H9 (cell line): ENCODE data around the gene IRF2BP2. TPM values are rescaled to one million over a fixed set of nuclear protein-coding genes. Genes with fewer than 3 reads are reported as not detected.

ENCODE experiments used
- DNase-seq: peaks from one replicate; pipeline ENCODE4 v3.0.0-alpha.2; 2017
- H2AFZ ChIP-seq: one replicate; pipeline ENCODE4 v1.6.1; 2013; ENCODE audit warnings: mild to moderate bottlenecking, low read length, control low read depth, moderate library complexity
- H2AK5ac ChIP-seq: 2 replicates; pipeline ENCODE4 v1.6.1; 2013; ENCODE audit warnings: low read length, control low read depth, mixed read lengths; ENCODE audit not compliant: insufficient read length
- H2BK120ac ChIP-seq: one replicate; pipeline ENCODE4 v1.6.1; 2013; ENCODE audit warnings: low read depth, mild to moderate bottlenecking, low read length, control low read depth, inconsistent platforms; ENCODE audit not compliant: poor library complexity, severe bottlenecking
- H2BK12ac ChIP-seq: 2 replicates; pipeline ENCODE4 v1.6.1; 2013; ENCODE audit warnings: low read length, control low read depth, mixed read lengths, low read depth; ENCODE audit not compliant: insufficient read length
- H2BK15ac ChIP-seq: 2 replicates; pipeline ENCODE4 v1.6.1; 2013; ENCODE audit warnings: low read depth, low read length, control low read depth
- H2BK20ac ChIP-seq: one replicate; pipeline ENCODE4 v1.6.1; 2013; ENCODE audit warnings: low read depth, mild to moderate bottlenecking, low read length, control low read depth, inconsistent platforms; ENCODE audit not compliant: poor library complexity, severe bottlenecking
- H2BK5ac ChIP-seq: 2 replicates; pipeline ENCODE4 v1.6.1; 2013; ENCODE audit warnings: low read length, control low read depth, mixed read lengths; ENCODE audit not compliant: insufficient read length
- H3K14ac ChIP-seq: 2 replicates; pipeline ENCODE4 v1.6.1; 2013; ENCODE audit warnings: low read length, control low read depth; ENCODE audit not compliant: insufficient read depth
- H3K18ac ChIP-seq: 2 replicates; pipeline ENCODE4 v1.6.1; 2013; ENCODE audit warnings: low read depth, mild to moderate bottlenecking, mixed read lengths, low read length, control low read depth; ENCODE audit not compliant: insufficient read length
- H3K23ac ChIP-seq: 2 replicates; pipeline ENCODE4 v1.6.1; 2013; ENCODE audit warnings: low read length, control low read depth, mixed read lengths, low read depth; ENCODE audit not compliant: insufficient read length
- H3K23me2 ChIP-seq: 2 replicates; pipeline ENCODE4 v1.6.1; 2013; ENCODE audit warnings: low read depth, mild to moderate bottlenecking, mixed read lengths, low read length, control low read depth; ENCODE audit not compliant: insufficient read length, poor library complexity, severe bottlenecking
- H3K27ac ChIP-seq: 2 replicates; pipeline ENCODE4 v1.5.1; 2013; ENCODE audit warnings: low read length, control low read depth, mixed read lengths, low read depth; ENCODE audit not compliant: insufficient read length
- H3K27me3 ChIP-seq: 2 replicates; pipeline ENCODE4 v1.6.1; 2013; ENCODE audit warnings: low read length, control low read depth, inconsistent platforms; ENCODE audit not compliant: insufficient read depth
- H3K4ac ChIP-seq: 2 replicates; pipeline ENCODE4 v1.6.1; 2013; ENCODE audit warnings: low read depth, mild to moderate bottlenecking, control low read depth, inconsistent platforms, low read length, moderate library complexity
- H3K4me1 ChIP-seq: 2 replicates; pipeline ENCODE4 v1.6.1; 2013; ENCODE audit warnings: low read length, control low read depth, inconsistent platforms; ENCODE audit not compliant: insufficient read depth
- H3K4me2 ChIP-seq: 2 replicates; pipeline ENCODE4 v1.6.1; 2013; ENCODE audit warnings: low read length, control low read depth, mixed read lengths; ENCODE audit not compliant: insufficient read length, insufficient read depth
- H3K56ac ChIP-seq: 2 replicates; pipeline ENCODE4 v1.6.1; 2013; ENCODE audit warnings: low read depth, mild to moderate bottlenecking, mixed read lengths, low read length, control low read depth; ENCODE audit not compliant: insufficient read length
- H3K79me1 ChIP-seq: 2 replicates; pipeline ENCODE4 v1.6.1; 2013; ENCODE audit warnings: low read depth, mild to moderate bottlenecking, moderate library complexity, low read length, control low read depth, inconsistent platforms; ENCODE audit not compliant: insufficient read depth, poor library complexity, severe bottlenecking
- H3K79me2 ChIP-seq: 2 replicates; pipeline ENCODE4 v1.6.1; 2013; ENCODE audit warnings: low read length, control low read depth, inconsistent platforms; ENCODE audit not compliant: insufficient read depth
- H3K9ac ChIP-seq: 2 replicates; pipeline ENCODE4 v1.6.1; 2013; ENCODE audit warnings: low read length, control low read depth, mixed read lengths; ENCODE audit not compliant: insufficient read length; ENCODE audit errors: extremely low read depth
- H3K9me3 ChIP-seq: one replicate; pipeline ENCODE4 v1.6.1; 2013; ENCODE audit warnings: low read depth, low read length, inconsistent platforms; ENCODE audit not compliant: control insufficient read depth
- H3T11ph ChIP-seq: one replicate; pipeline ENCODE4 v1.6.1; 2013; ENCODE audit warnings: mild to moderate bottlenecking, low read length, control low read depth, inconsistent platforms
- H4K20me1 ChIP-seq: one replicate; pipeline ENCODE4 v1.6.1; 2013; ENCODE audit not compliant: control insufficient read depth, insufficient read length, insufficient read depth
- H4K5ac ChIP-seq: 2 replicates; pipeline ENCODE4 v1.6.1; 2013; ENCODE audit warnings: low read depth, mild to moderate bottlenecking, mixed read lengths, low read length, control low read depth; ENCODE audit not compliant: insufficient read length
- H4K8ac ChIP-seq: replicated peaks from 2 replicates; pipeline ENCODE4 v1.6.1; 2013; ENCODE audit warnings: low read length, control low read depth, mixed read lengths, low read depth; ENCODE audit not compliant: insufficient read length
- H4K91ac ChIP-seq: 2 replicates; pipeline ENCODE4 v1.6.1; 2013; ENCODE audit warnings: low read depth, mild to moderate bottlenecking, moderate library complexity, mixed read lengths, low read length, control low read depth; ENCODE audit not compliant: insufficient read length
- H3K27ac Mint-ChIP-seq, 3 experiments: 2 replicates in 2 of 3; 3 replicates in 1 of 3; pipeline ENCODE4 v1.8.0; 2020 to 2021; ENCODE audit warnings: mixed read lengths in 3 of 3, mild to moderate bottlenecking in 1 of 3, moderate library complexity in 1 of 3
- H3K27me3 Mint-ChIP-seq: 2 replicates; pipeline ENCODE4 v1.8.0; 2021; ENCODE audit warnings: low read depth, mild to moderate bottlenecking, moderate library complexity, mixed read lengths
- H3K36me3 Mint-ChIP-seq, 3 experiments: 2 replicates in 2 of 3; 3 replicates in 1 of 3; pipeline ENCODE4 v1.8.0; 2020 to 2021; ENCODE audit warnings: low read depth in 3 of 3, mixed read lengths in 3 of 3; ENCODE audit not compliant: insufficient read depth in 1 of 3
- H3K4me1 Mint-ChIP-seq, 2 experiments: 2 replicates each; pipeline ENCODE4 v1.8.0; 2020; ENCODE audit warnings: mixed read lengths in 2 of 2
- H3K4me3 Mint-ChIP-seq, 2 experiments: 2 replicates in 1 of 2; 3 replicates in 1 of 2; pipeline ENCODE4 v1.8.0; 2020 to 2021; ENCODE audit warnings: mild to moderate bottlenecking in 2 of 2, mixed read lengths in 2 of 2, moderate library complexity in 1 of 2
- H3K9me3 Mint-ChIP-seq, 2 experiments: 2 replicates in 1 of 2; 3 replicates in 1 of 2; pipeline ENCODE4 v1.8.0; 2020; ENCODE audit warnings: mild to moderate bottlenecking in 2 of 2, mixed read lengths in 2 of 2, moderate library complexity in 1 of 2
- CTCF ChIP-seq: fragments of 200-600 bp; sonication (generic); conservative IDR thresholded peaks from 3 replicates; pipeline ENCODE4 v1.8.0; 2021; ENCODE audit warnings: antibody characterized with exemption, mild to moderate bottlenecking
- whole genome bisulfite sequencing: extraction: QIAGEN DNeasy Blood & Tissue Kit; methylation state at CpG from one replicate; pipeline ENCODE4 v1.1.7; 2013; ENCODE audit warnings: missing lambda C conversion rate, low lambda C conversion rate, mixed read lengths; ENCODE audit not compliant: insufficient read length; ENCODE audit errors: extremely low coverage; 5-methylcytosine and 5-hydroxymethylcytosine counted together
- total RNA-seq: library from RNA; stranded (reverse); gene quantifications from 2 replicates; pipeline ENCODE4 v1.2.1, GENCODE V29; 2021

The IRF2BP2 gene
- total RNA-seq, 1 experiment from 2014 or later = 80.2 TPM

GRCh38 chr1:234611847-234612351, 1.9 kb upstream of the IRF2BP2 start:
- Histone ChIP-seq H3K23ac (no peak overlapping the region), H2AK5ac (no peak overlapping the region), H3K79me1 (no peaks in the 10 kb centered on the region), H3K23me2 (peaks cover 13% of the 10 kb centered on the region), H3K4ac (no peak overlapping the region), H2BK5ac (no peak overlapping the region), H4K91ac (no peak overlapping the region), H3K27me3 (no peaks in the 10 kb centered on the region), H4K20me1 (no peaks in the 10 kb centered on the region), H3K79me2 (peaks cover 9% of the 10 kb centered on the region; the same call in 1 of the 2 replicates), H2BK12ac (no peak overlapping the region), H2BK120ac (no peak overlapping the region), H3K14ac (0 out of 2 replicates have a peak overlapping the region, but pooled peaks have one; percentile 29), H3K4me2 (no peak overlapping the region), H2AFZ (no peak overlapping the region), H3K18ac (peak overlapping the region; percentile 71), H3K56ac (no peak overlapping the region), H3K27ac (peak overlapping the region; percentile 69), H4K8ac (no peak overlapping the region), H4K5ac (peak overlapping the region; percentile 83), H2BK15ac (no peak overlapping the region), H3T11ph (no peak overlapping the region), H3K9ac (no peak overlapping the region), H3K9me3 (no peaks in the 10 kb centered on the region), H2BK20ac (no peak overlapping the region), H3K4me1 (peaks cover 9% of the 10 kb centered on the region; the same call in 1 of the 2 replicates)
- Mint-ChIP-seq H3K9me3 (peaks cover 0 to 3% of the 10 kb centered on the region in 2 experiments; a peak in 4 of 5 replicates), H3K4me3 (peak overlapping the region; percentile 11 to 57; a peak in 4 of 5 replicates), H3K27me3 (no peaks in the 10 kb centered on the region), H3K4me1 (peaks cover 39 to 42% of the 10 kb centered on the region in 2 experiments), H3K36me3 (peaks cover 14 to 15% (median 15%) of the 10 kb centered on the region in 3 experiments), H3K27ac (peak overlapping the region in 2 of 3 experiments; percentile 98 to 99; a peak in 4 of 7 replicates)
- no peak for TF ChIP-seq CTCF
- peak; percentile 42 for DNase-seq
- WGBS = no CpG with 5 or more reads among the region's 7 CpGs
